Tibial nerve (tissue), 3 donors: Measurements from ENCODE around the gene OXER1.

ENCODE experiments used
- POLR2A ChIP-seq, 2 donors: fragments of 450-650 bp; IDR thresholded peaks; one replicate each; pipeline ENCODE4 v1.6.1; 2017; ENCODE audit warnings: antibody characterized with exemption in 2 of 2, mild to moderate bottlenecking in 2 of 2, moderate library complexity in 2 of 2
- TF ChIP-seq, protein P1 (sequence below), 5 experiments: fragments of 200-600 bp in 3 of 5; fragments of 450-650 bp in 2 of 5; sonication (generic) in 3 of 5; IDR thresholded peaks; one replicate each; pipeline ENCODE4 v1.5.1; 2016 to 2019; ENCODE audit warnings: antibody characterized with exemption in 5 of 5, mild to moderate bottlenecking in 3 of 5, moderate library complexity in 2 of 5

DNA sequence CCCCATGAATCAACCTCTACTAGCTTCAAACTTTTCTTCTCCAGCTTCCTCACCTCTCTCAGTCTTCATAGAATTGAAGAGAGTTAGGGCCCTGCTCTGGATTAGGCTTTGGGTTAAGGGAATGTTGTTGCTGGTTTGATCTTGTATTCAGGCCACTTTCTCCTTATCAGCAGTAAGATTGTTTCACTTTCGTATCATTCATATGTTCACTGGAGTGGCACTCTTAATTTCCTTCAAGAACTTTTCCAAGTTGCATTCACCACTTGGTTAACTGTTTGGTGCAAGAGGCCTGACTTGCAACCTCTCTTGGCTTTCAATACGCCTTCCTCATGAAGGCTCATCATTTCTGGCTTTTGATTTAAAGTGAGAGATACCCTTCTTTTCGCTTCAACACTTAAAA, 22.8 kb downstream of the OXER1 start:
- TF ChIP-seq, protein P1, sequence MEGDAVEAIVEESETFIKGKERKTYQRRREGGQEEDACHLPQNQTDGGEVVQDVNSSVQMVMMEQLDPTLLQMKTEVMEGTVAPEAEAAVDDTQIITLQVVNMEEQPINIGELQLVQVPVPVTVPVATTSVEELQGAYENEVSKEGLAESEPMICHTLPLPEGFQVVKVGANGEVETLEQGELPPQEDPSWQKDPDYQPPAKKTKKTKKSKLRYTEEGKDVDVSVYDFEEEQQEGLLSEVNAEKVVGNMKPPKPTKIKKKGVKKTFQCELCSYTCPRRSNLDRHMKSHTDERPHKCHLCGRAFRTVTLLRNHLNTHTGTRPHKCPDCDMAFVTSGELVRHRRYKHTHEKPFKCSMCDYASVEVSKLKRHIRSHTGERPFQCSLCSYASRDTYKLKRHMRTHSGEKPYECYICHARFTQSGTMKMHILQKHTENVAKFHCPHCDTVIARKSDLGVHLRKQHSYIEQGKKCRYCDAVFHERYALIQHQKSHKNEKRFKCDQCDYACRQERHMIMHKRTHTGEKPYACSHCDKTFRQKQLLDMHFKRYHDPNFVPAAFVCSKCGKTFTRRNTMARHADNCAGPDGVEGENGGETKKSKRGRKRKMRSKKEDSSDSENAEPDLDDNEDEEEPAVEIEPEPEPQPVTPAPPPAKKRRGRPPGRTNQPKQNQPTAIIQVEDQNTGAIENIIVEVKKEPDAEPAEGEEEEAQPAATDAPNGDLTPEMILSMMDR (IDR thresholded peaks at IDR 0.05) = no peak
- no peak for TF ChIP-seq POLR2A (IDR thresholded peaks at IDR 0.05)
